ENCODE results near the gene FKBP5. TPM values are rescaled to one million over a fixed set of nuclear protein-coding genes. Genes with fewer than 3 reads are reported as not detected.
"Not testable (repeated sequence)": the region's sequence is repeated elsewhere in the genome, so short reads cannot be mapped to it uniquely, and the experiment has no call there.

The FKBP5 gene
- total RNA-seq, 1 donor from 2014 or later: 108 TPM

GRCh38 chr6:35698858-35699257 is 10.1 kb upstream of the FKBP5 start:
- no peaks in the 10 kb centered on the region for H3K4me1 Mint-ChIP-seq (ENCODE audit: unreplicated experiment)
- no peaks in the 10 kb centered on the region for H3K27me3 Mint-ChIP-seq (ENCODE audit: unreplicated experiment)
- TF ChIP-seq CTCF (IDR thresholded peaks at IDR 0.05): no peak
- H3K36me3 Mint-ChIP-seq (ENCODE audit: unreplicated experiment): no peaks in the 10 kb centered on the region
- peak; percentile 49 for DNase-seq (ENCODE audit: extremely low spot score, unreplicated experiment)
- H3K4me3 Mint-ChIP-seq (ENCODE audit: unreplicated experiment): no peak overlapping the region
- peaks cover 4% of the 10 kb centered on the region for H3K9me3 Mint-ChIP-seq (ENCODE audit: unreplicated experiment)
- H3K27ac Mint-ChIP-seq (ENCODE audit: unreplicated experiment): no peak overlapping the region

- not testable (repeated sequence) for H3K4me1 Mint-ChIP-seq (ENCODE audit: unreplicated experiment); H3K4me3 Mint-ChIP-seq (ENCODE audit: unreplicated experiment); DNase-seq (ENCODE audit: extremely low spot score, unreplicated experiment); H3K9me3 Mint-ChIP-seq (ENCODE audit: unreplicated experiment); H3K27ac Mint-ChIP-seq (ENCODE audit: unreplicated experiment); H3K27me3 Mint-ChIP-seq (ENCODE audit: unreplicated experiment); H3K36me3 Mint-ChIP-seq (ENCODE audit: unreplicated experiment)
Observed at GRCh38 chr6:35698430-35698829, 9.7 kb upstream of the FKBP5 start.

- DNase-seq (ENCODE audit: extremely low spot score, unreplicated experiment): no peak
- Mint-ChIP-seq H3K36me3 (ENCODE audit: unreplicated experiment) (no peaks in the 10 kb centered on the region), H3K4me3 (ENCODE audit: unreplicated experiment) (no peak overlapping the region), H3K27ac (ENCODE audit: unreplicated experiment) (no peak overlapping the region), H3K9me3 (ENCODE audit: unreplicated experiment) (peaks cover 4% of the 10 kb centered on the region), H3K27me3 (ENCODE audit: unreplicated experiment) (no peaks in the 10 kb centered on the region), H3K4me1 (ENCODE audit: unreplicated experiment) (peaks cover 7% of the 10 kb centered on the region)
- TF ChIP-seq CTCF (IDR thresholded peaks at IDR 0.05): no peak
Observed at GRCh38 chr6:35694462-35694861, 5.7 kb upstream of the FKBP5 start.

GRCh38 chr6:35691027-35691824 is 2.5 kb upstream of the FKBP5 start:
- H3K9me3 Mint-ChIP-seq (ENCODE audit: unreplicated experiment): peaks cover 4% of the 10 kb centered on the region
- no peak for TF ChIP-seq CTCF (IDR thresholded peaks at IDR 0.05)
- H3K4me1 Mint-ChIP-seq (ENCODE audit: unreplicated experiment): peaks cover 15% of the 10 kb centered on the region
- DNase-seq (ENCODE audit: extremely low spot score, unreplicated experiment): peak; percentile 73
- no peak overlapping the region for H3K4me3 Mint-ChIP-seq (ENCODE audit: unreplicated experiment)
- peak overlapping the region; percentile 46 for H3K27ac Mint-ChIP-seq (ENCODE audit: unreplicated experiment)
- H3K27me3 Mint-ChIP-seq (ENCODE audit: unreplicated experiment): no peaks in the 10 kb centered on the region
- no peaks in the 10 kb centered on the region for H3K36me3 Mint-ChIP-seq (ENCODE audit: unreplicated experiment)

- DNase-seq (ENCODE audit: extremely low spot score, unreplicated experiment): no peak
- peaks cover 4% of the 10 kb centered on the region for H3K9me3 Mint-ChIP-seq (ENCODE audit: unreplicated experiment)
- no peak overlapping the region for H3K4me3 Mint-ChIP-seq (ENCODE audit: unreplicated experiment)
- no peaks in the 10 kb centered on the region for H3K27me3 Mint-ChIP-seq (ENCODE audit: unreplicated experiment)
- H3K27ac Mint-ChIP-seq (ENCODE audit: unreplicated experiment): no peak overlapping the region
- no peaks in the 10 kb centered on the region for H3K36me3 Mint-ChIP-seq (ENCODE audit: unreplicated experiment)
- peaks cover 20% of the 10 kb centered on the region for H3K4me1 Mint-ChIP-seq (ENCODE audit: unreplicated experiment)
- no peak for TF ChIP-seq CTCF (IDR thresholded peaks at IDR 0.05)
Observed at GRCh38 chr6:35690484-35690883, 1.8 kb upstream of the FKBP5 start.

- H3K4me1 Mint-ChIP-seq (ENCODE audit: unreplicated experiment): peaks cover 22% of the 10 kb centered on the region
- not testable (repeated sequence) for H3K4me3 Mint-ChIP-seq (ENCODE audit: unreplicated experiment); H3K27ac Mint-ChIP-seq (ENCODE audit: unreplicated experiment); H3K9me3 Mint-ChIP-seq (ENCODE audit: unreplicated experiment); H3K27me3 Mint-ChIP-seq (ENCODE audit: unreplicated experiment); H3K36me3 Mint-ChIP-seq (ENCODE audit: unreplicated experiment)
- peak; percentile 63 for DNase-seq (ENCODE audit: extremely low spot score, unreplicated experiment)
Observed at GRCh38 chr6:35690006-35690405, 1.3 kb upstream of the FKBP5 start.
